ENCODE measurements around the gene RORC.

Gene RORC

DNA sequence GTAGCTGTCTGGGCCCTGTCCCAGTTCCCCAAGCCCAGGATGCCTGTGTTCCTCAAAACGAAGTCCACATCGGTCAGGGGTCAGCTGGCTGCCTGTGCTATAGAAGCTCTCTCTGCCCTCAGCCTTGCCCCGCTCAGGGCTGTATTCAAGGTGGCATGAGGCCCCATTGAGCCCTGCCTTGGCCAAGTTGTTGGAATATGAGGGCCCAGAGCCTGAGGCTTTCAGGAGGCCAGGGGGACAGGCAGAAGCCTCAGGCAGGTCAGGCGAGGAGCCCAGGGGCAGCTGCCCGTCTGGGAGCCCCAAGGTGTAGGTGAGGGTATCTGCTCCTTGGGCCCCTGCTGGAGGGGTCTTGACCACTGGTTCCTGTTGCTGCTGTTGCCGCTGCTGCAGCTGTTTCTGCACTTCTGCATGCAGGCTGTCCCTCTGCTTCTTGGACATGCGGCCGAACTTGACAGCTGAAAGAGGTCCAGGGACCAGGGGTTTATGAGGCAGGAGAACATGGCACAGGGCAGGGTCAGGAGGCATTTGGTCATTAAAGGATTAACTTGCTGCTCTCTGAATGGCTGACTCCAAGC is 16.5 kb downstream of the RORC start:
- ATAC-seq, result no peak

GRCh38 chr1:151814426-151814825 is 17.2 kb downstream of the RORC start:
- ATAC-seq, result no peak
- TF ChIP-seq TOX (CRISPR knock-in tag; IDR thresholded peaks at IDR 0.05; ENCODE audit: borderline replicate concordance) (no peak), ZNF8 (CRISPR knock-in tag; IDR thresholded peaks at IDR 0.05) (no peak), SNAI2 (CRISPR knock-in tag; IDR thresholded peaks at IDR 0.05) (no peak), RARB (CRISPR knock-in tag; IDR thresholded peaks at IDR 0.05) (no peak), CSDC2 (CRISPR knock-in tag; IDR thresholded peaks at IDR 0.05) (no peak), ZNF565 (CRISPR knock-in tag; conservative IDR thresholded peaks at IDR 0.05; ENCODE audit: low read depth) (no peak), ISL1 (CRISPR knock-in tag; IDR thresholded peaks at IDR 0.05) (no peak), ESRRG (CRISPR knock-in tag; IDR thresholded peaks at IDR 0.05) (no peak), CREB5 (CRISPR knock-in tag; IDR thresholded peaks at IDR 0.05; ENCODE audit: low read depth) (no peak), BACH2 (CRISPR knock-in tag; IDR thresholded peaks at IDR 0.05; ENCODE audit: borderline replicate concordance) (no peak), OSR1 (CRISPR knock-in tag; IDR thresholded peaks at IDR 0.05) (no peak), ZC3H10 (CRISPR knock-in tag; IDR thresholded peaks at IDR 0.05) (no peak), ZFP3 (CRISPR knock-in tag; IDR thresholded peaks at IDR 0.05) (no peak)
- TF ChIP-seq, protein P1, sequence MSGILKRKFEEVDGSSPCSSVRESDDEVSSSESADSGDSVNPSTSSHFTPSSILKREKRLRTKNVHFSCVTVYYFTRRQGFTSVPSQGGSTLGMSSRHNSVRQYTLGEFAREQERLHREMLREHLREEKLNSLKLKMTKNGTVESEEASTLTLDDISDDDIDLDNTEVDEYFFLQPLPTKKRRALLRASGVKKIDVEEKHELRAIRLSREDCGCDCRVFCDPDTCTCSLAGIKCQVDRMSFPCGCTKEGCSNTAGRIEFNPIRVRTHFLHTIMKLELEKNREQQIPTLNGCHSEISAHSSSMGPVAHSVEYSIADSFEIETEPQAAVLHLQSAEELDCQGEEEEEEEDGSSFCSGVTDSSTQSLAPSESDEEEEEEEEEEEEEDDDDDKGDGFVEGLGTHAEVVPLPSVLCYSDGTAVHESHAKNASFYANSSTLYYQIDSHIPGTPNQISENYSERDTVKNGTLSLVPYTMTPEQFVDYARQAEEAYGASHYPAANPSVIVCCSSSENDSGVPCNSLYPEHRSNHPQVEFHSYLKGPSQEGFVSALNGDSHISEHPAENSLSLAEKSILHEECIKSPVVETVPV (CRISPR knock-in tag; IDR thresholded peaks at IDR 0.05), result no peak
- TF ChIP-seq, protein P2, sequence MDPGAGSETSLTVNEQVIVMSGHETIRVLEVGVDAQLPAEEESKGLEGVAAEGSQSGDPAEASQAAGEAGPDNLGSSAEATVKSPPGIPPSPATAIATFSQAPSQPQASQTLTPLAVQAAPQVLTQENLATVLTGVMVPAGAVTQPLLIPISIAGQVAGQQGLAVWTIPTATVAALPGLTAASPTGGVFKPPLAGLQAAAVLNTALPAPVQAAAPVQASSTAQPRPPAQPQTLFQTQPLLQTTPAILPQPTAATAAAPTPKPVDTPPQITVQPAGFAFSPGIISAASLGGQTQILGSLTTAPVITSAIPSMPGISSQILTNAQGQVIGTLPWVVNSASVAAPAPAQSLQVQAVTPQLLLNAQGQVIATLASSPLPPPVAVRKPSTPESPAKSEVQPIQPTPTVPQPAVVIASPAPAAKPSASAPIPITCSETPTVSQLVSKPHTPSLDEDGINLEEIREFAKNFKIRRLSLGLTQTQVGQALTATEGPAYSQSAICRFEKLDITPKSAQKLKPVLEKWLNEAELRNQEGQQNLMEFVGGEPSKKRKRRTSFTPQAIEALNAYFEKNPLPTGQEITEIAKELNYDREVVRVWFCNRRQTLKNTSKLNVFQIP (CRISPR knock-in tag; IDR thresholded peaks at IDR 0.05; ENCODE audit: borderline replicate concordance, low read depth), result no peak

More for the DNA sequence above, 16.5 kb downstream of the RORC start:
- TF ChIP-seq ZC3H10 (CRISPR knock-in tag; IDR thresholded peaks at IDR 0.05), result no peak

DNA sequence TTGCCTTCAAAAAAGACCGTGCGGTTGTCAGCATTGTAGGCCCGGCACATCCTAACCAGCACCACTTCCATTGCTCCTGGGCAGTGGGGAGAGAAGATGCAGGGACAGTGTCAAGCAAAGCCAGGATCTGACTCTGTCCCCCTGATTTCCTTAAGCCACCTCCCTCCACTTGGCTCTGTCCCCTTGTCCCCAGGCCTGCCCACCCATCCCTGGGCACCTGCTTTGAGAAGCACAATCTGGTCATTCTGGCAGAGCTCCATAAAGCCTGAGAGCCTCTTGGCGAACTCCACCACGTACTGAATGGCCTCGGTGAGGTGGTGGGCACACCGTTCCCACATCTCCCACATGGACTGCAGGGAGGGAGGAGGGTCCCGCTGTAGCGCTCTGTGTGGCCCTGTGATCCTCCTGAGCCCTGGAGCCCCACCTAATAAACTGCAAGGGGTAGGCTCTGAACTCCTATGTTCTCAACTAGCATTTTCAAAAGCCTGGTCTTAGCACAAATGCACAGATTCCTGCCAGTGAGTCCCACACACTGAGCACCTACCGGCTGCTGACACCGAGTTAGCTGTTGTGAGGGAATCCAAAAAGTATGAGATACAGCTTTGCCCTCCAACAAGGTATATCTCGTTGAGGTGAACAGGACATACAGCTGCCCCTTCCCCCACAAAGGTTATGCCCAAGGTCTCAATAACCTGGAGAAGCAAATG is 18.2 kb downstream of the RORC start:
- no peak for ATAC-seq
- TF ChIP-seq, protein P3, sequence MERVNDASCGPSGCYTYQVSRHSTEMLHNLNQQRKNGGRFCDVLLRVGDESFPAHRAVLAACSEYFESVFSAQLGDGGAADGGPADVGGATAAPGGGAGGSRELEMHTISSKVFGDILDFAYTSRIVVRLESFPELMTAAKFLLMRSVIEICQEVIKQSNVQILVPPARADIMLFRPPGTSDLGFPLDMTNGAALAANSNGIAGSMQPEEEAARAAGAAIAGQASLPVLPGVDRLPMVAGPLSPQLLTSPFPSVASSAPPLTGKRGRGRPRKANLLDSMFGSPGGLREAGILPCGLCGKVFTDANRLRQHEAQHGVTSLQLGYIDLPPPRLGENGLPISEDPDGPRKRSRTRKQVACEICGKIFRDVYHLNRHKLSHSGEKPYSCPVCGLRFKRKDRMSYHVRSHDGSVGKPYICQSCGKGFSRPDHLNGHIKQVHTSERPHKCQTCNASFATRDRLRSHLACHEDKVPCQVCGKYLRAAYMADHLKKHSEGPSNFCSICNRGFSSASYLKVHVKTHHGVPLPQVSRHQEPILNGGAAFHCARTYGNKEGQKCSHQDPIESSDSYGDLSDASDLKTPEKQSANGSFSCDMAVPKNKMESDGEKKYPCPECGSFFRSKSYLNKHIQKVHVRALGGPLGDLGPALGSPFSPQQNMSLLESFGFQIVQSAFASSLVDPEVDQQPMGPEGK (CRISPR knock-in tag; IDR thresholded peaks at IDR 0.05; ENCODE audit: borderline replicate concordance), result no peak
- no peak for TF ChIP-seq ZNF70 (CRISPR knock-in tag; IDR thresholded peaks at IDR 0.05)
- TF ChIP-seq GLIS3 (CRISPR knock-in tag; IDR thresholded peaks at IDR 0.05), result no peak
- TF ChIP-seq SNAI2 (CRISPR knock-in tag; IDR thresholded peaks at IDR 0.05), result no peak
- no peak for TF ChIP-seq PPARA (CRISPR knock-in tag; IDR thresholded peaks at IDR 0.05; ENCODE audit: borderline replicate concordance)
- no peak for TF ChIP-seq ZC3H10 (CRISPR knock-in tag; IDR thresholded peaks at IDR 0.05)
- TF ChIP-seq CREB5 (CRISPR knock-in tag; IDR thresholded peaks at IDR 0.05; ENCODE audit: low read depth), result no peak
- no peak for TF ChIP-seq TOX (CRISPR knock-in tag; IDR thresholded peaks at IDR 0.05; ENCODE audit: borderline replicate concordance)
- TF ChIP-seq, protein P1 (CRISPR knock-in tag; IDR thresholded peaks at IDR 0.05), result no peak

Measured in SK-N-SH treated with all-trans-retinoic acid at 6 μM for 48 hours (cell line).